HL-60/S4 treated with phorbol 12-myristate 13-acetate at 8.2 ng/mL for 4 days and 3 days (cell line): ENCODE data around the gene PMVK.

Source experiments
- in situ Hi-C: fragments of 300-500 bp; cut with MboI; formaldehyde crosslinking; loops from 2 replicates; pipeline ENCODE4 v1.15.0; 2022; ENCODE audit warnings: low sequenced_read_pairs

PMVK gene

DNA sequence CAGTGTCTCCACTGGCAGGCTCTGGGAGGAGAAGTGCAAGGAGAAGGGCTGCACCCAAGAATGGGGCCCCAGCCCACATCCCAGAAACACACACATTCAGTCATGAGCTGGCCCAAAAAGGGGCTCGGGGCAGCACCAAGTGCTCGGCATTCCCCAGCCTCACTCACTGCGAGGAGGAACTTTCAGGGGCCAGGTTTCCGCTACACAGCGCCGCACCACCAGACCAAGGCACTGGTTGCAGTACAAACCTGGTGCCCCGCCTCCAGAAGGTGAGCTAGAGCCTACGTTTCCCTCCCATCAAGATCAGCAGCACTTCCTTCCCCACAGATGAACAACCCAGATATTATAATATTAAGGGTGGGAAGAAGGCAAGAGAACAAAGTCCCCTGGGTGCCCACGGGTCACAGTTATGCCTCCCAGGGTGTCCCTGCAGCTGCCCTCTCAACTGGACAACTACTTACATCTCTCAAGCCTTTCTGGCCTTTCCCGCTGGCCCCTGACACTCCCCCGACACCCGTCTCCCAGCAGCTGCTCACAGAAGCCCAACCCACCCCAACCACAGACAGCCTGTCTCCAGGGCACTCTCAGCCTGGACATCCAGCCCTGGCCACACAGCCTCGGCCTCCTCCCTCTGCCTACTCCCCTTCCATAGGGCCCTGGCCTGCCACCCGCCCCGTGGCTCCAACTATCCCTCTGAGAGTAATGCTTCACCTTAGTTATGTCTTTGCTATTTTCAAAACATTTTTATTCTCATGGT lies 15.6 kb upstream of the PMVK start:
- in situ Hi-C loops: no loop called here

DNA sequence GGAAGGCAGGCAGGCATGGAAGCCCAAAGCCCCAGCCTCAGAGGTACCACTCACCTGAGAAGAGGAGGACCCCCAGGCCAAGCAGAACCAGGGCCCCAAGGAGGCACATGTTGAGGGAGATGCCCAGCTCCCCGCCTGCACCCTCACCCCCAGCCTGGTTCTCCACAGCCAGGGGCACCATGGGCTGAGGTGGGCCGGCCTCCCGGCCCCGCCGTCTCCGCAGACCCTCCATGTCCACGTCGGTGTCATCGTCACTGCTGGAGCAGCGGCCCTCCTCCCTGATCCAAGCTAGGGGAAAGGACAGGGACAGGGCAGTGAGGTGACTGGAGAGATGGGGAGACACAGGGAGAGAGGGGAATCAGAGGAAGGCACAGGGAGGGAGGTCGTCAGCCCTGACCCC lies 11.6 kb upstream of the PMVK start:
- in situ Hi-C loops: no loop called here

DNA sequence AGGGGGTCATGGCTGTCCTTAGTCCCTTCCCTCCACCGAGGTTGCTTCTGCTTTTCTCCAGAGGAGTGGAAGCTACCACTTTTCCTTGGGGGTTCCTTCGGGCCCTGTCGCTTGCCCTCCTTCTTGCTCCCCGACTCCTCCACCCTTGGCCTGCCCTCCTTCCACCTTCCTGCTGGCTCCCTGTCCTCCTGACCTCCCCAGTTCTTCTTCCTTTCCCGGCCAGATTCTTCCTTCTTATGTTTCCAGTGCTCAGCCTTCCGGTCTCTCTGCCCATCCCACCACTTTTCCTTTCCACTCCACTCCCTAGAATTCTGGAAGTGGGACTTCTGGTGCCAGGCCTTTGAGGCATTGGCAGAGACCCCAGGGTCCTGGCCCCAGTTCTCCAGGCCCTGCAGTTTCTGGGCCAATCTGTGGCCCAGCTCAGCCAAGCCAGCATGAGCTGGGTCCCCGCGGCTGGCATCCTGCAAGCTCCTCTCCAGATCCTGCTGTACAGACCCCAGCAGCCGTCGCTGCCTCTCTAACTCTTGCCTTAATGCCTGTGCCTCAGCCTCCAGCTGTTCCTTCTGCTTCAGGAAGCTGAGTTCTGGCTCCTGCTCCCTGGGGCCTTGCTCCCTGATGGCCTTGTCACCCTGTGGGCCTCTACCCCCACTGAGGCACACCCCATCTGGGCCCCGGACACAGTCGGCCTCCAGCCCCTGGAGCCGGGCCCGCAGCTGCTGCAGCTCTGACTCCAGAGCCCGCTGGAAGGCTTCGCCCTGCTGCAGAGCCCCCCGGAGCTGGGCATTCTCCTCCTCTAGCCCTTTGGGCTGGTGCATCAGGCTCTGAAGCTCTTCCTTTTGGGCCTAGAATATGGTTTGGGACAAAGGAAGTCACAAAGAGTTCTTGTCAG lies 9.7 kb upstream of the PMVK start:
- in situ Hi-C loops: no loop called here

DNA sequence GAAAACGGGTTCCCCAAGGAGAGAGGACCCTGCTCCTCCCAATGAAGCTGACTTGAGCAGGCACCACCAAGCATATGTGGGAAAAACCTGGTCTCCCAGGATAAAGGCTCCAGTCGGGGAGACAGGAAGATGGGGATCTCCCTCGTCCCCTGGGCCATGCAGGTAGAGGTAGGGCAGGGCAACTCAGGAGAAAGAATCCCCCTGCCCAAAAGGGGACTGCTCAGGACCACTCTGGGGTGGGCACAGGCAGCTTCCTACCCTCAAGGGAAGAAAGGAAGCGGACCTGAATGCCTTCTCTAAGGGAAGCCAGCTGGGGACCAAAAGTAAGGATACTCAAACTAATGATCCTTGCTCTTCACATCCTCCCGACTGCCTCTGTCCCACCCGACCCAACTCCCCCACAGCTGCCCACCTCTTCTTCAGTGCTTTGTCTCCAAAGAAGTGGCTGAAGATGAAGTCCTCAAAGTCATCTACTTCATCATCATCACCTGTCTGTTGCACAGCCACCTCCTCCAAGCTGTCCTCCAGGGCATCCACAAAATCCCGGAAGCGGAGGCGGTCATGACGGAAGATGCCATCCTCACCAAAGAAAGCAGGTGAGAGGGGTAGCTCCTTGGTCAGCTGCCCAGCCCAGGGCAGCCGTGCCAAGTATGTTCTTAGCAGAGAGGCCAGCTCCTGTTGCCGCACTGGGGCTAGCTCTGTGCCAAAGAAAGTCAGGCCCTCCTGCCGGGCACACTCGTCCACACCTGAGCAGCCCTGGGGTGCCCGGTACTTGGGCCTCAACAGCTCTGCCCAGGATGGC lies 8.8 kb upstream of the PMVK start:
- in situ Hi-C loops: no loop called here

DNA sequence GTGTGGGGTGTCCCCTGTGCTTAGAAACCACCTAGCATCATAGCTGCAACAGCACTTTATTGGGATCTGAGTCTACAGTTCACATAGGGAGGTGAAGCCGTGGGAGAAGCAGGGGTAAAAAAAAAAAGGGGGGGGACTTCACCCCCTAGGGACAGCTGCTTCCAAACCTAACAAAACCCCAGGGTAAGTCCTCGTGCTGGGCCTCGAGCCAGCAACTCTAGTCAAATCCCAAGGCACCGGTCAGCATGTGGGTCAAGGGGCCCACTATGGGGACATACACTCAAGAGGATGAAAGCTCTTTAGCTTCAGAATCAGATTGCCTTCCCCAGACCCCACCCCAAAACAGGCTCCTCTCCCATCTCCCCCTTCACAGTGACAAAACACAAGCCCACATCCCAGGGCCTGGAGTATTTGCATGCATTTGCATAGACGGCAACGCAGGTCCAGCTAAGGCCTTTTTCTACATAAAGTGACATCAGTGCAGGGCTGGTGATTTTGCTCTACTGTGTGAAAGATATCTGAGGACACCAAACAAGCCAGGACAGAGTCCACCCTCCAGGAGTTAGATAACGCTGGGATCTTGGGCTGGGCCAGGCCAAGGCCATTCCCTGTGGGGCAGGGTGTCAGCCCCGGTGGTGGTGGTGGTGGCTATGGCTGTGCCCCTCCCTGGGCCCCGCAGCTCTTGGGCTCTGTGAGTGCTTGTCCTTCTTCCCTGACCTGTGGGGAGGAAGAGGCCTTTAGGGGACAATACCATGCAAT lies 8.1 kb upstream of the PMVK start:
- in situ Hi-C loops: no loop called here

DNA sequence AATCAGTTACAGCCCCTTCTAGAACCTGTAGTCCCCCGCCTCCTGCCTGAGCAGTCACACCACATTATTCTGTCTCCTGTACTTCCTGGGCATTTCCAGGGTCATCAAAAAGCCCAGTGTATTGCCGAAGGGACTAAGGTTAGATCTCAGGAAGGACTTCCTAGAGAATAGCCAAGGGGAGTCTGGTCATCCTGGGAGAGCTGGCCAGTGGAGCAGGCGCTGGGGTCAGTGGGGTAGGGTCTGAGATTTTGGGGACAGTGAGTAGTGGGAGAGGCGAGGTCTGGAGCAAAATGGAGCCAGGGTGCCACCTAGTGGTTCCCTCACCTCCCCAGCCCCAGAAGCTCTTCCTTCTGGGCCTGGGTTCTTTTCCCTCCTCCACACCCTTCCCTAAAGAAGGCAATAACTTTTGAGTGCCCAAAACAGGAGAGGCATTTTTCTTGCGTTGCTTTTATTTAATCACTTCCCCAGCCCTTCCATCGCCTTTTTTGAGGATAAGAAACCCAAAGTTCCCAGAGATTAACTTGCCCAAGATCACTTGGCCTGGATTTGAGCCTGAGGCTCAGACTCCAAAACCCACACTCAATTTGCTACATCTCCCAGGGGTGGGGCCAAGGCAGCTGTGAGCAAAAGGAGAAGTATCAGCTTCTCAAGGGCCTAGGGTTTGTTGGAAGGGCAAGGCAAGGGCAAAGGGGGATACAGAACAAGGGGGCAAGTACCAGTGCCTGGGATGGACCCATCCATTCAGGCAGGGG lies 7.3 kb upstream of the PMVK start:
- in situ Hi-C loops: no loop called here

DNA sequence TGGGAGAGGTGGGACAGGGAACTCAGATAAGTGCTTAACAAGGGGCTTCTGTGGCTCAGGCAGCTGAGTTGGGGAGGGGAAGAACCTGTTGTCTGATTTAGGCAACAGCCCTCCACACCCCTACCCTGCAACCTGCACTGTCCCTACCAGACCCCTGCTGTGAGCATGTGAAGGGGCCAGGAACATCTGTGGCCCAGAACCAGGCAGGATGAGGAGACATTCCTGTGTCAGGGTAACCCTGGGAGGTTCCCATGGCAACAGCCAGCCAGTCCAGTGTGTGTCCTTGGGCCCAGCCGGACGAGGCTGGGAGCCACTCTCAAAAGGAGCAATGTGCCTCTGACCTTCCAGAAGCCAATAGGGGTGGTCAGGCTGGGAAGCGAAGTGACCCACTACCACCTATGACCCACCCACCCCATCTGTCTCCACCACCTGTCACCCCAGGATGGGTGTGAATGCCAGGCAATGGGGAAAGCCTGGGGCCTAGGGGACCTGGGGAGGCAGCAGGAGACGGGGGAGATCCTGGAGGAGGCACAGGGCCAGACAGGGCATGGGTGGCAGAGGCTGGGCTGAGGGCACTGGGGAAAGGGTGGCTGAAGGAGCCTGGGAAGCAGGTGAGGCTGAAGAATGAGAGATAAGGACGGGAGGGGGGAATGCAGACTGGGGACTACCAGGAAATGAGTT lies 5.0 kb upstream of the PMVK start:
- in situ Hi-C loops: no loop called here

DNA sequence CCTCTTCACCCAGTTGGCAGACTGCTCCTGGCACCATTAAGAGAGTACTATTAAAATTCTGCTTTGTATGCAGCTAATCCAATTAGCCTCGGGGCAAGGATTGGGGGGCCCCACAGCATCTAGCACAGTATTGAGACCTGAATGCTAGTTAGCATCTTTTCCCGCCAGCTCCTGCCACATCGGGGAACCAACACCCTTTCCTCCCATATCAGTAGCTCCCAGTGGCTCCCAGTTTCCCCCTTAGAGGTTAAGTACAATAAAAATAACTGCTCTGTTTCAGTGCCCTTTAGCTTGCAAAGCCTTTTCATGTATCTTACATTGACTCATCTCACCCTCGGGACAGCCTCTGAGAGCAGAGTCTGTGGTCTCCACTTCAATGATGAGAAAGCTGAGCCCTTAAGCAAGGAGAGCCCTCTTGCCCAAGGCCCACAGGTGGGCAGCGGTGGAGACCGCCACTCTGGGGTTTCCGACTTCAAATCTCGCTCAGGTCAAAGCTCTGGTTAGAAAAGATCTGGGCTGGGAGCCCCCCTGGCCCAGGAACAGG lies 4.2 kb upstream of the PMVK start:
- in situ Hi-C loops: no loop called here

DNA sequence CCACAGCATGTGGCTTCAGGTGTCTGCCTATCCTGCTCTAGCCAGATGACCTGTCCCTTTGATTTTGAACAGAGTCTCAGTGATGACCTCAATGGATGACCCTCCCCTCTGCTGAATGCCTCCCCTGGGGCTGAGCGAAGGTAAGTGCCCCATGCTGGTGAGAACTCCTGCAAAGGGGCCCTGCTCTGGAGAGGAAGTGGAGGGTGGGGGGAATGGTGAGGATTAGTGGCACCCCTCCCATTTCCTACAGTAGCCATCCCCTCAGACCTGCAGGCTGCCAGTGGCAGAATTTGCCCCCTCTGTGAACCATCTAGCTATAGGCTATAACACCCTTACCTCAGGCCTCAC lies 3.7 kb upstream of the PMVK start:
- in situ Hi-C loops: no loop called here

DNA sequence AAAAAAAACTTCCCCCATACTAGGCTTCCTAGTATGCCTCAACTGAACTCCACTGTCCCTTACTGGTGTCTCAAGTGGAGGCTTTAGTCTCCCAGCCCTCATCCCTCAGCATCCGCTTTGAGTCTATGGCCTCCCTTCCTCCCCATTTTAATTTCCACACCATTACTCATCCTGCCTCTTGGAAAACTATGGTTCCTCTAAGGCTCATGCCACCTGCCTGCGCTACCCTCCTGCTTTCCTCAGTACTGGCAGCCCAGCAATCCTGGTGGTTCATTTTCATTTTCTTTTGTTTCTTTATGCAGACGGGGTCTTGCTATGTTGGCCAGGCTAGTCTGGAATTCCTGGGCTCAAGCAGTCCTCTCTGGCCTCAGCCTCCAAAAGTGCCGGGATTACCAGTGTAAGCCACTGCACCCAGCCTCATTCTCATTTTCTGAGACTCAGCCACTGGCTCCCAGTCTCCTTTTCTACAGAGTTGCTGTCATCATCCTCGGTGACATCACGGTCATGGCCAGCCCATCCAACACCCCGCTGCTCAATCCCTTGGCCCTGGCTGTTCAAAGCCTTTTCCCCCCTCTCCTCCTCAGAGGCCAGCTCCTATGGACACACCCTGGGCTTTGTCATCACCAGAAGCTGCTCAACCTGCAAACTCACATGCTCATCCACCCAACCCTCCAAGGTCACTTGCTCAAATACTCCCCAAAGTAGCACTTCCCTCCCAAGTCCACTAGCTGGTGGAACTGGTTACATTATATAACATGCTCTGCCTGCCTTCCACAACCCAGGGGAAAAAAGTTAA lies 2.3 kb upstream of the PMVK start:
- in situ Hi-C loops: no loop called here

DNA sequence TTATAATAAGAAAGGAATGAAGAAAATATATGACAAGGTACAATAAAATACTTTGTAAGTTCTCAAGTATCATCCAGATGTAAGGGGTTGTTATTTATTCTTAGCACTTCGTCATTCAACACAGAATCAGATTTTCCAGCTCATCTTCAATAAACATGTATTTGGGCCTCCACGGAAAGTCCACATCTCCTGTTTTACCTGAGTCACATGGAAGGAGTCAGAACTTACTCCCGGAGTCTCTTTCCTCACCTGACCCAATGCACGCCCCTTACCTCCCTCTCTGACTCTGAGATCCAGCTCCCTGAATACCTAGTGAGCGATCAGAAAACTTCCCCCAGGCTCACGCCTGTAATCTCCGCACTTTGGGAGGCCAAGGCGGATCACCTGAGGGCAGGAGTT lies 1.5 kb upstream of the PMVK start:
- in situ Hi-C loops: no loop called here

DNA sequence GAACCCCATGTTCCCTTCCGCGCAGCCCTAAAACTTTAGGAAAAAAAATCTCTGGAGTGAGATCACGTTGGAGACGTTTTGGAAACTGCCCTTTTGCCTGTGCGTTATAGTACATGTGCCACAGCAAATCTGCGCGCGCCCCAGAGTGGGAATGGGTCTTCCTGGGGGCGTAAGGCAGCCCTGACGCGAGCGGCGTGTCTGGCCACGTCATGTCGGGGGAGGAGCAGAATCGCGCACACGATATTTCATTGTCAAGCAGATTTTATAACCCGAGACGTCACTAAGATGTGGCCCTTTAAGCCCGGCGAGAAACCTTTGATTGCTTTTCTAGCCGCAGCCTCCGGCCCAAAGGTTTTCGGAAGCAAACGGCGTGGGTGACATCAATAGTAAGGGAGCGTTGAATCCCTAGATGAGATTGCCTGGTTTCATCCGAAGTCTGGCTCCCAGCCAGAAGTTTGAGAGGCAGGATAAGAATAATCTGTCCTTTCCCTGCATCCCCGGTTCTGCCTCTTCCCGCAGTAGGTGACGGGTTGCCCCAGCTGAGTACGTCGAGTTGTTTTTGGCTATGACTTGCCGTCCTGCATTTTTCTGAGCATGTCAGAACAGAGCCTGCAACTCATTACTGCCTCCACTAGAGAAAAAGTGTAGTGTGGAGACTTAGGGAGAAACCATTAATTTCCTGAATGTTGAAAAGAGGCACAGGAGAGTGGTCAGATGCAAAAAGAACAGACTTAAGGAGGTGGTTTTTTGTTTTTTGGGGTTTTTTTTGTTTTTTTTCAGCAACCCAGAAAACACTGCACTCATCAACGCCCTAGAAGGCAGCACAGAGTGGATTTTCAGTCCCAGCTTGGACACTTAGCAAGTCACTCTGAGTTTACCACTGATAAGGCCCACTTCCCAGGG lies 817 bp upstream of the PMVK start:
- in situ Hi-C loops: no loop called here

DNA sequence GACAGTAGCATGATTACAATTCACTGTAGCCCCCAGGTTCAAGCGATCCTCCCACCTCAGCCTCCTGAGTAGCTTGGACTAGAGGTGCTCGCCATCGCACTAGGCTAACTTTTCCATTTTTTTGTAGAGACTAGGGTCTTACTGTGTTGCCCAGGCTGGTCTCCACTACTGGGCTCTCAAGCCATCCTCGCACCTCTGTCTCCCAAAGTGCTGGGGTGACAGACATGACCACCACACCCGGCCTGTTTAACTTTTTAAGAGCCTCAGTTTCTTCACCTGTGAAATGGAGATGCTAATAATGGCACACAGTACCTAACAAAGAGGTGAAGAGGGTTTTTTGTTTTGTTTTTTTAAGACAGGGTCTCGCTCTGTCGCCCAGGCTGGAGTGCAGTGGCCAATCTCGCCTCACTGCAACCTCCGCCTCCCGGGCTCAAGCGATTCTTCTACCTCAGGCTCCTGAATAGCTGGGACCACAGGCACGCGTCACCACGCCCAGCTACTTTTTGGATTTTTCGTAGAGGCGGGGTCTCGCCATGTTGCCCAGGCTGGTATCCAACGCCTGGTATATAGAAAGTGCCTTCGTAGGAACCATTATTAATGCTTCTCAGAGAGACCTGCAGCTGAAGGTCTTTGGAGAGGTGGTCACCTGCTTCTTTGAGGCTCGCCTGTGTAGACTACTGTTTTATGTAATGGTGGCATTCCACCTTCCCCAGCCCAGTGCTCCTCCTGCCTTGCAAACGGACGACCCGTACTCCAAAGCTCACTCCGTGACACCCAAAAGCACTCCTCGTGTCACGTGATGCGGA lies 567 bp downstream of the PMVK start:
- in situ Hi-C loops: no loop called here

DNA sequence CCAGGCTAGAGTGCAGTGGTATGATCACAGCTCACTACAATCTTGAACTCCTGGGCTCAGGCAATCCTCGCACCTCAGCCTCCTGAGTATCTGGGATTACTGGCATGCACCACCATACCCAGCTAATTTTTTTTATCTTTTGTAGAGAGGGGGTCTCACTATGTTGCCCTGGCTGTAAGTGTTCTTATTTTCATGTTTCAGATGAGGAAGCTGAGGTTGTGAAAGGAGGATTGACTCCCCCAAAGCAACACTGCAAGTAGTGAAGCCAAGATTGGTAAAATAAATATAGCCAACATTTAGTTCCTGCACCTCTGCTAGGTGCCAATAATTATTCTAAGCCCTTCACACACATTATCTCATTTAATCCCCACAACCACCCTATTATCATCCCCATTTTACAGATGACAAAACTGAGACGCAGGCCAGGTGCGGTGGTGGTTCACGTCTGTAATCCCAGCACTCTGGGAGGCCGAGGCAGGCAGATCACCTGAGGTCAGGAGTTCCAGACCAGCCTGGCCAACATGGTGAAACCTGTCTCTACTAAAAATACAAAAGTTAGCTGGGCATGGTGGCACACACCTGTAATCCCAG lies 2.1 kb downstream of the PMVK start:
- in situ Hi-C loops: no loop called here

DNA sequence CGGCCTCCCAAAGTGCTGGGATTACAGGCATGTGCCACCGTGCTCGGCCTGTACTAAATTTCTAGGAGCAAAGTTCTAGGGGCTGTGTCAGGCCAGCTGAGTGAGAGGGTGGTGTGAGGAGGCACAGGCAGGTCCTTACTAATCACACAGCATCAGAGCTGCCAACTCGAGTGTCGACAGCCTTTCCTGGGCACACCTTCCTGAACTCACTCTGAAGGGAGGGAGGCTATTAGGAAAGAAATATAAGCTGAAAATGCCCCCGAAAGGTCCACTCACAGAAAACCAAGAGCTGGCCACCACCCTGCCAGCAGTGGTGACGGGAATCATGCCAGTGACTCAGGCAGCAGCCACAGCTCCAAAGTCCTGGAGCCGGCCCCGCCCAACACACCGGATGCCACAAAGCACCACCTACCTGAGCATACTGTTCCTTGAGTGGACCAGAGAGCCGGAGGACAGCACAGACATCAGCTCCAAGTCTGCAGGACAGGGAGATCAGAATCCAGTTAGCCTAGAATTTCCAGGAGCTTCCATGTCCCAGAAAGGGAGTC lies 4.5 kb downstream of the PMVK start:
- in situ Hi-C loops: no loop called here

DNA sequence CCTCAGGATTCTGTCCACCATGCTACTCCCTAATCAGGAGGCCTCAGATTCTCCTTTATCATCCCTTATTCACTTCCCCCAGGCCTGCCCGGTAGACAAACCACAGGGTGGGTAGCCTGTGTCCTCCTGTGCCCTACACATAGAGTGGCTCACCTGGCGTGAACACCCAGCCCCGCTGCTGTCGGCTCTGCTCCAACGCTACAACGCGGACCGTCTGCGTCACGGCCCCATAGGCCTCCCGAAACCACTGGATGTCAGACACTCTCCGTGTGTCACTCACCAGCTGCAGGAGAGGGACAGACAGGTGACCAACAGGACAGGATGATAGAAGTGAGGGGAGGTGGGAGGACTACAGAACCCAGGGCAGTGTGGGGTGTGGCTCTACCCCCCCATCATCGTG lies 10.3 kb downstream of the PMVK start:
- in situ Hi-C loops: no loop called here
